Activated naive CD4-positive, alpha-beta T cell treated with Interleukin-2 at 50 U/mL for 16 hours (primary cell): ENCODE measurements around the gene SSX1.
"Not testable (repeated sequence)": the region's sequence is repeated elsewhere in the genome, so short reads cannot be mapped to it uniquely, and the experiment has no call there.

ENCODE experiments used
- DNase-seq: peaks from one replicate; pipeline ENCODE4 v3.0.0-alpha.2; 2020

SSX1 gene, protein sequence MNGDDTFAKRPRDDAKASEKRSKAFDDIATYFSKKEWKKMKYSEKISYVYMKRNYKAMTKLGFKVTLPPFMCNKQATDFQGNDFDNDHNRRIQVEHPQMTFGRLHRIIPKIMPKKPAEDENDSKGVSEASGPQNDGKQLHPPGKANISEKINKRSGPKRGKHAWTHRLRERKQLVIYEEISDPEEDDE

DNA sequence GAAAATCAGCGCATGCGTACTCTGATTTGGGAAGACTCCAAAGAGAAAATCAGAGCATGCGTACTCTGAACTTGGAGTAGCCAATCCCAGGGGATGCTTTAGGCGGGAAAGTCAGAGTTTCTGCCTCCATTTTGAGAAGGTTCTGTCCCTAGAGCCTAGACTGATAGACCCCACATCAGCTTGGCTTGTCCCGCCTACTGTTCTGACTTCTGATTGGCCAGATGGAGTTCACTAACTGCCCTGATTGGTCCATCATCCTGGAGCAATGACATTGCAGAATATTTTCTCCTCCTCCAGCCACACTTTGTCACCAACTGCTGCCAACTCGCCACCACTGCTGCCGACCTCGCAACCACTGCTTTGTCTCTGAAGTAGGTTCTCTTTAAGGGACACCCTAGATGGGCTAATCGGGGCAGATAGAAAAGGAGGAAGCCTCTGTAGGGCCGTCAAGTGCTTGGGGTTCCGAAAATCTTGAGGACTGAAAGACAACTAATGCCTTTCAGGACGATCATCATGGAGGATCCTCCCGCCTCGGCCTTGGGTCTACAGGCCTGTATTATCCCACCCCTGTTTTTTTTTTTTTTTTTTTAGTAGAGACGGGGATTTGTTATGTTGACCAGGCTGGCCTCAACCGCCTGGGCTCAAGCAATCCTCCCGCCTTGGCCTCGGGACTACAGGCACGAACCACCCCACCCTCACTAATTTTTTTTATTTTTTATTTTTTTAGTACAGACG is at the start of gene SSX1:
TSS of gene SSX1 (plus strand) at position 331 of the 735 bp plus-strand sequence. CDS start 1,850 bp downstream, outside the sequence.
- not testable (repeated sequence) for DNase-seq

DNA sequence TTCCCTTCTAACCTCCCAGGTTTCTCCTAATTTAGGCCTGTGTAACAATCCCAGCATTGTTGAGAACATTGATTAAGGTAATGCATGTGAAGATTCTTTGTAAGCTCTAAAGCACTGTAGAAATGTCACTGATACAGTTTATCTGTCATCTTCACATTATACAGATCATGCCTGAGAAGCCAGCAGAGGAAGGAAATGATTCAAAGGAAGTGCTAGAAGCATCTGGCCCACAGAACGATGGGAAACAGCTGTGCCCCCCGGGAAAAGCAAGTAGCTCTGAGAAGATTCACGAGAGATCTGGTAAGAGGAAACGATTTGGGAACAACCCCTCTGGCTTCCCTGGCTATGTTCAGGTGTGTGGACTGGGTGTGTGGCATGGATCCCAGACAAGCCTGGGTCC is 40.9 kb upstream of the SSX1 start:
- DNase-seq, result not testable (repeated sequence)

DNA sequence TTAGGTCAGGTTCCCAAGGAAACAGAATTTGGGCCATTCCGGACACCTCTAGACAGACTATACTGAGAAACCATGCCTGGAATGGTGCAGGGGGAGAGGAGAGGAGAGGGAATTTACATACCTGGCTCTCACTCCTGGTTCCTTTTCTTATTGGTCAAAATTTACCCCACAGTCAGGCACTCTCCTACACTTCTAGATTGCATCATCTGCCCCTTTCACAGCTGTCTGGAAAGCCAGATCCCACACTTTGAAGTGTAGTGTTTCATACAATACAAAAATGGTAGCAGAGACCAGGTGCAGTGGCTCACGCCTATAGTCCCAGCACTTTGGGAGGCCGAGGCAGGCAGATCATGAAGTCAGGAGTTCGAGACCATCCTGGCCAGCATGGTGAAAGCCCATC is 31.0 kb upstream of the SSX1 start:
- not testable (repeated sequence) for DNase-seq

DNA sequence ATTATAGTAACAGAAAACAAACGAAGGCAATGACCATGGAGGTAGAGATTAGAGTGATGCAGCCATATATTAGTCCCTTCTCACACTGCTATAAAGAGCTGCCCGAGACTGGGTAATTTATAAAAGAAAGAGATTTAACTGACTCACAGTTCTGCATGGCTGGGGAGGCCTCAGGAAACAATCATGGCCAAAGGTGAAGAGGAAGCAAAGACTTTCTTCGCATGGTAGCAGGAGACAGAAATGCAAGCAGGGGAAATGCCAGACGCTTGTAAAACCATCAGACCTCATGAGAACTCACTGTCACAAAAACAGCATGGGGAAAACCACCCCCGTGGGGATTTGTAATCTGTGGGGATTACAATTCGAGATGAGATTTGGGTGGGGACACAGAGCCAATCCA is 2.2 kb upstream of the SSX1 start:
- DNase-seq, result not testable (repeated sequence)

DNA sequence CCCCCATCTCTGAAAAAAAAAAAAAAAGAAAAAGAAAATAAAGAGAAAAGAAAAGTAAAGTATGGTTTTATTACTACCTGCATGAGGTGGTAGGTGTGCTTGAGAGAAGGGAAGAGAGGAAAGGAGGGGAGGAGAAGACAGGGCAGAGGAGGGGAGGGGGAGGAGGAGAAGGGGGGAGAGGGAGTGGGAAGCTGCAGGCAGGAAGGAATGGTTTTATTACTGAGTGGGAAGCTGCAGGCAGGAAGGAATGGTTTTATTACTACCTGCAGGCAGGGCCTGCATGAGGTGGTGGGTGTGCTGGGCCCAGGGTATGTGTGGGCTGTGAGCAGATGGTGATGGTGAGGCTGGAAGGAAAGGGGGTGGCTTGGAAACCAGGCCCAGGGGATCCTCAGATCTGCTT is 19.2 kb downstream of the SSX1 start:
- DNase-seq, result not testable (repeated sequence)

DNA sequence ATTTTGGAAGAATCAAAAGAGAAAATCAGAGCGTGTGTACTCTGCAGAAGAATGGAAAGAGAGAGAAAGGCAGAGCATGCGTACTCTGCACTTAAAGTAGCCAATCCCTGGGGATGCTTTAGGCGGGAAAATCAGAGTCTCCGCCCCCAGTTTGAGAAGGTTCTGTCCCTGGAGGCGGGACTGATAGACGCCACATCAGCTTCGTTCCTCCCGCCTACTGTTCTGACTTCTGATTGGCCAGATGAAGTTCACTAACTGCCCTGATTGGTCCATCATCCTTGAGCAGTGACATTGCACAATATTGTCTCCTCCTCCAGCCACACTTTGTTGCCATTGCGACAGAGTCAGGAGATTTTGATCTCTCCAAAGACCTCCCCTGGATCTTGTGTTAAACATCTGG is 23.8 kb downstream of the SSX1 start:
- DNase-seq, result no peak

DNA sequence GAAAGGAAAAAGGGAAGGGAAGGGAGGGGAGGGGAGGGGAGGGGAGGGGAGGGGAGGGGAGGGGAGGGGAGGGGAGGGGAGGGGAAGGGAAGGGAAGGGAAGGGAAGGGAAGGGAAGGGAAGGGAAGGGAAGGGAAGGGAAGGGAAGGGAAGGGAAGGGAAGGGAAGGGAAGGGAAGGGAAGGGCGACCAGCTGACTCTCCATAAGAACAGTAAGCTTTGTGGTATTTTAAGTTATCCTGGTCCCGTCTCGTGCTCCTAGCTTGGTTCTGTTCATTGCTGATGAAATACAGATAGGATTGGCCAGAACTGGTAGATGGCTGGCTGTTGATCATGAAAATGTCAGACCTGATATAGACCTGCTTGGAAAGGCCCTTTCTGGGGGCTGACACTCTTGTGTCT is 25.5 kb downstream of the SSX1 start:
- DNase-seq, result not testable (repeated sequence)

DNA sequence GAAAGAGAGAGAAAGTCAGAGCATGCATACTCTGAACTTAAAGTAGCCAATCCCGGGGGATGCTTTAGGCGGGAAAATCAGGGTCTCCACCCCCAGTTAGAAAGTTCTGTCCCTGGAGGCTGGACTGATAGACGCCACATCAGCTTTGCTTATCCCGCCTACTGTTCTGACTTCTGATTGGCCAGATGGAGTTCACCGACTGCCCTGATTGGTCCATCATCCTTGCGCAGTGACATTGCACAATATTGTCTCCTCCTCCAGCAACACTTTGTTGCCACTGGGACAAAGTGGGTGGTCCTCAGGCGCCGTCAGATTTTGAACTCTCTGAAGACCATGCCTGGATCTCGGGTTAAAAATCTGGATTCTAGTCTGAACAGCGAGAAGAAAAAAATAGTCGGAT is 51.0 kb downstream of the SSX1 start:
- no peak for DNase-seq

DNA sequence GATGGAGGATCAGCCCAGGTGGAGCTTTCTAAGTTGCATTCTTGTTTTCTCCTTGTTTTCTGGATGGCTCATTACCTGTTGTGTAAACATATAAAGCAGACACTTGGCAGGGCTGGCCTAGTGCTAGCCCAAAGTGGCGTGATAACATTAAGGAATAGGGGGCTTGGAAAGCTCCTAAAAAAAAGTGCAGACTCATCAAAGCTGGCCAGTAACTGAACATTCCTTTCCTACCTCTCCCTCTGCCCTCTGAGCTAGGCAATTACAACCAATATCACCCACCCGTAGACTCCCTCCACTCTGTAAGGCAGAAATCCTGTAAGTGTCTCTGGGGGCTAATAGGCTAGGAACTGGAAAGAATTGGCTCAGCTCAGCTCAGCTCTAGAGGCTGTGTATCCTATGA is 58.8 kb downstream of the SSX1 start:
- not testable (repeated sequence) for DNase-seq
